ENCODE results near the gene RBP3. TPM values are rescaled to one million over a fixed set of nuclear protein-coding genes. Genes with fewer than 3 reads are reported as not detected.

RBP3 gene
- total and polyA plus RNA-seq, 7 donors: not detected

GRCh38 chr10:47332946-47333345 lies 15.2 kb upstream of the RBP3 start:
- TF ChIP-seq, protein P1, sequence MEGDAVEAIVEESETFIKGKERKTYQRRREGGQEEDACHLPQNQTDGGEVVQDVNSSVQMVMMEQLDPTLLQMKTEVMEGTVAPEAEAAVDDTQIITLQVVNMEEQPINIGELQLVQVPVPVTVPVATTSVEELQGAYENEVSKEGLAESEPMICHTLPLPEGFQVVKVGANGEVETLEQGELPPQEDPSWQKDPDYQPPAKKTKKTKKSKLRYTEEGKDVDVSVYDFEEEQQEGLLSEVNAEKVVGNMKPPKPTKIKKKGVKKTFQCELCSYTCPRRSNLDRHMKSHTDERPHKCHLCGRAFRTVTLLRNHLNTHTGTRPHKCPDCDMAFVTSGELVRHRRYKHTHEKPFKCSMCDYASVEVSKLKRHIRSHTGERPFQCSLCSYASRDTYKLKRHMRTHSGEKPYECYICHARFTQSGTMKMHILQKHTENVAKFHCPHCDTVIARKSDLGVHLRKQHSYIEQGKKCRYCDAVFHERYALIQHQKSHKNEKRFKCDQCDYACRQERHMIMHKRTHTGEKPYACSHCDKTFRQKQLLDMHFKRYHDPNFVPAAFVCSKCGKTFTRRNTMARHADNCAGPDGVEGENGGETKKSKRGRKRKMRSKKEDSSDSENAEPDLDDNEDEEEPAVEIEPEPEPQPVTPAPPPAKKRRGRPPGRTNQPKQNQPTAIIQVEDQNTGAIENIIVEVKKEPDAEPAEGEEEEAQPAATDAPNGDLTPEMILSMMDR (IDR thresholded peaks at IDR 0.05): no peak
- TF ChIP-seq POLR2AphosphoS5 (IDR thresholded peaks at IDR 0.05) (no peak), EP300 (IDR thresholded peaks at IDR 0.05) (no peak), POLR2A (IDR thresholded peaks at IDR 0.05) (no peak)
- 83 to 91% methylated on average over 3 of the region's 3 CpGs for WGBS, 2 donors
- Histone ChIP-seq H3K4me3 (no peak overlapping the region), H3K36me3 (no peaks in the 10 kb centered on the region), H3K4me1 (peaks cover 0 to 6% (median 2%) of the 10 kb centered on the region in 4 donors), H3K27ac (no peak overlapping the region), H3K9me3 (no peaks in the 10 kb centered on the region), H3K27me3 (no peaks in the 10 kb centered on the region)
- intact Hi-C loops (cut with DNase I): no loop called here
- DNase-seq: no peak

GRCh38 chr10:47333532-47333931 lies 14.6 kb upstream of the RBP3 start:
- Histone ChIP-seq H3K27me3 (no peaks in the 10 kb centered on the region), H3K9me3 (no peaks in the 10 kb centered on the region), H3K27ac (no peak overlapping the region), H3K4me1 (peaks cover 0 to 6% (median 2%) of the 10 kb centered on the region in 4 donors), H3K36me3 (no peaks in the 10 kb centered on the region), H3K4me3 (no peak overlapping the region)
- no peak for DNase-seq
- intact Hi-C loops (cut with DNase I): no loop called here
- 92 to 94% methylated on average over 6 of the region's 6 CpGs for whole genome bisulfite sequencing, 2 donors
- no peak for TF ChIP-seq EP300 (IDR thresholded peaks at IDR 0.05)
- TF ChIP-seq, protein P1 (IDR thresholded peaks at IDR 0.05): no peak
- no peak for TF ChIP-seq POLR2AphosphoS5 (IDR thresholded peaks at IDR 0.05)
- no peak for TF ChIP-seq POLR2A (IDR thresholded peaks at IDR 0.05)

DNA sequence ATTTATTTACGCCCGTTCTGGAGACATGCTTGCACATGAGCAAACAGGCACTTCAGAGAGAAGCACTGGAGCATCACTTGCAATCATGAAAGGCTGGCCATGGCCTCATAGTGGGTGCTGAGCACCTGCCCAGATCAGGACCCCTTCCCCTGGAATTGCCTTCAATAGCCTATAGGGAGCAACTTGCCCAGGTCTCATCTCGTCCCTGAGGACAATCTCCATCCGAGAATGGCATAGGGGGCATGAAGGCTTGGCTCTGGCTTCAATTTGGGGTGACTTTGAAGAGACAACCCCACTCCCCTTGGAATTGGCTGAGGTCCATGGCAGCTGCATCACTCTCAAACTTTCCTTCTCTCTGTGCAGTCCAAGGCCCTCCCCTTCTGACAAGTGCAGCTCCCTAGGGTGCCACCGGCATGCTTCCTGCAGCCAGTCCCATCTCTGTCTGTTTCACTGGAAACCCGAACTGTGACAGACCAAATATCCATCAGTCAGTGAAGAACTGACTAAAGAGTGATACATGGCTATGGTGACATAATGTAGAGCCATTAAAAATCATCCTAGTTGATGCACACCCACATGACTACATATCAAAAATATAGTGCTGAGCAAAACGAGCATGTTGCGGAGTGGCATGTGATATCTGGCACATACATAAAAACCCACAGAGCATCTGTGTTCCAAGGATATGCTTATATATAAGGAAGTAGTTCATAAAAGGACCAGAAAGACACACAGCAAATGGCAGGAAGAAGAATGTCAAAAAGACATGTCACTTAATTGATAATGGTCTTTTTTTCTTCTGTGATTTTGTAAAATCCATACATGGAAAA lies 13.5 kb upstream of the RBP3 start:
- TF ChIP-seq EP300 (IDR thresholded peaks at IDR 0.05) (no peak), POLR2AphosphoS5 (IDR thresholded peaks at IDR 0.05) (no peak)
- Histone ChIP-seq H3K4me1 (peaks cover 0 to 6% (median 2%) of the 10 kb centered on the region in 4 donors), H3K4me3 (no peak overlapping the region), H3K27me3 (no peaks in the 10 kb centered on the region), H3K27ac (no peak overlapping the region), H3K36me3 (no peaks in the 10 kb centered on the region), H3K9me3 (no peaks in the 10 kb centered on the region)
- intact Hi-C loops (cut with DNase I): no loop called here
- peak; percentile 20 for DNase-seq
- 87 to 89% methylated on average over 8 of the region's 8 CpGs for WGBS, 2 donors

DNA sequence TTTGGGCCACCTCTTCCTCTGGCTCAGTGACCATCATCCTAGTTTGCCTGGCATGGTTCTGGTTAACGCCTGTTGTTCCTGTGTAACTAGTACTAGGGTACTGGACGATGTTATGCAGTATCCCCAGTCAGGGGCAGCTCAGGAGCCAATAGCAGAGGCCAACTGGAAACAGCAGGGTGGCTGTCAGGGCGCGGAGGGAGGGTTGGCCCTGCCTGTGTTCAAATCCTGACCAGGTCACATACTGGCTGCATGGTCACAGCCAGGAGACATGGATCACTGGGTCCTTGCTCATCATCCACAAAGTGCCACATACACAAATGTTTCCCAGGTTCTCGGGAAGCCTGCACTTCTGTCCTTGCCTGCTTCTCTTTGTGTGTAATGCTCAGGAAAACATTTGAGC lies 12.3 kb upstream of the RBP3 start:
- Histone ChIP-seq H3K9me3 (no peaks in the 10 kb centered on the region), H3K27ac (no peak overlapping the region), H3K27me3 (peaks cover 0 to 1% (median 0%) of the 10 kb centered on the region in 3 donors), H3K4me1 (peaks cover 0 to 6% (median 2%) of the 10 kb centered on the region in 4 donors), H3K4me3 (no peak overlapping the region), H3K36me3 (no peaks in the 10 kb centered on the region)
- no peak for TF ChIP-seq POLR2A (IDR thresholded peaks at IDR 0.05)
- no peak for TF ChIP-seq EP300 (IDR thresholded peaks at IDR 0.05)
- TF ChIP-seq POLR2AphosphoS5 (IDR thresholded peaks at IDR 0.05): no peak
- TF ChIP-seq, protein P1 (IDR thresholded peaks at IDR 0.05): no peak
- 86 to 93% methylated on average over 5 of the region's 5 CpGs for WGBS, 2 donors
- DNase-seq: peak; percentile 30
- intact Hi-C loops (cut with DNase I): no loop called here

- Histone ChIP-seq H3K4me3 (no peak overlapping the region), H3K36me3 (no peaks in the 10 kb centered on the region), H3K9me3 (no peaks in the 10 kb centered on the region), H3K27ac (no peak overlapping the region), H3K4me1 (peaks cover 0 to 6% (median 2%) of the 10 kb centered on the region in 4 donors), H3K27me3 (peaks cover 0 to 7% (median 0%) of the 10 kb centered on the region in 3 donors)
- TF ChIP-seq POLR2AphosphoS5 (IDR thresholded peaks at IDR 0.05) (no peak), EP300 (IDR thresholded peaks at IDR 0.05) (no peak), POLR2A (IDR thresholded peaks at IDR 0.05) (no peak)
- TF ChIP-seq, protein P1 (IDR thresholded peaks at IDR 0.05): no peak
- WGBS, 2 donors: 82 to 85% methylated on average over 15 of the region's 15 CpGs
- no peak for DNase-seq
- intact Hi-C loops (cut with DNase I): no loop called here
Measured at GRCh38 chr10:47336387-47337134, 11.6 kb upstream of the RBP3 start.

Data from sigmoid colon (tissue), 7 donors.